Measurements from ENCODE around the gene CSF1R.

Gene CSF1R

DNA sequence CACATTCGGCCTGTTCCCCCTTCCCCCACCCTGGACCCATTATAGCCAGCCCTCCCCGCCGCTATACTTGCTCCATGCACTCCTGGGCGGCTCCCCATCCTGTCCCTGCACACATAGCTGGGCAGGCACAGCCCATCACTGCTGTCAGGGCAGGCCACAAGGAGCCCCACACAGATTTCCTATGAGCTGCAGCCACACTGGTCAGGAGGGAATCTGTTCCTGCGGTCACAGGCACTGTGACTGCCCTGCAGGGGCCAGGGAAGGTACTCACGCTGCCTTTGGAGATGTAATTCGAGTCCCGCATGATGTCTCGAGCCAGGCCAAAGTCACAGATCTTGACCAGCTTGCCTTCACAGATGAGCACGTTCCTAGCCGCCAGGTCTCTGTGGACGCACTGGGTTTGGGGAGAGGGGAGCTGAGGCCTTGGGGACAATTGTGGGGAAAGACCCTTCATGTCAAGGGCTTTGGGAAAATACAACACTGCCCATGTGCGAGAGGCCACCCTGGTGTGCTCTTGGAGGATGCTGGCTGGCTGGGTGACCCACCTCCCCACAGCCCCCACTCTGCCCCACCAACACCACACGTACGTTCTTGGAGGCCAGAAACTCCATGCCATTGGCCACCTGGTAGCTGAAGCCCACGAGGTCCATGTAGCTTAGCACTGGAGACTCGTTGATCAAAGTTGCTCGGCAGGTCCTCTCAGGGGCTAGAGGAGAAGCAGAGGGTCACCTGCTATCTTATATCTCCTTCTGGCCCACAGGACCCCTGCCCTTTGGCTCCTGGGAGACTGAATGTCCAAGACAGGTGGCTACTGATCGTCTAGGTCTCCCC is 34.5 kb upstream of the CSF1R start:
- DNase-seq (ENCODE audit: low spot score), result no peak

GRCh38 chr5:150120062-150120441 is 33.7 kb upstream of the CSF1R start:
- no peak for DNase-seq (ENCODE audit: low spot score)

DNA sequence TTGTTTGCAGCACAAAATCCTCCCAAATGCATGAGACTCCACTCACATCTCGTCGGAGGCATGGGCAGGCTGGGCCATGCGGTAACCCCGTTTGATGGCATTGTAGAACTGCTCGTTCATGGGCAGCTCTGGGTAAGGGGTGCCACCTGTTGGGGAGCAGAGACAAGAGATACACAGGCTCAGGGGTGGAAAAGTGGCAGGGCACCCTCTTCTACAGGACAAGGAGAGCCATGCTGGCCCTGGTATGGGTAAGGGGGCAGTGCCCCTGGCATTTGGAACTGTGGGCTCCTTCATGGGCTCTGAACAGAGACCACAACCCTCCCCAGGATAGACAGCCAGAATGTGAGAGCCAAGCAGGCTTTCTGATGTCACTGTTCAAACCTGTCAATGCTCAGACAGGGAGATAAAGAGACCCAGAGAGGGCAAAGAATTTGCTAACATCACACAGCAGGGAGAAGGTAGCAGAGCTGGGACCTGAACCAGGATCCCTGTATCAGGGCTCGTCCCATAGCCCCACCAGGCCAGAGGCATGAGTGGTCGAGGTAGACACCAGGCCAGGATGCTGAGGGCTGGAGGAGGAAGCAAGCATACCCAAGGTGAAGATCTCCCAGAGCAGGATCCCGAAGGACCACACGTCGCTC is 33.2 kb upstream of the CSF1R start:
- DNase-seq (ENCODE audit: low spot score), result no peak

GRCh38 chr5:150118561-150119229 is 32.3 kb upstream of the CSF1R start:
- DNase-seq (ENCODE audit: low spot score), result no peak

DNA sequence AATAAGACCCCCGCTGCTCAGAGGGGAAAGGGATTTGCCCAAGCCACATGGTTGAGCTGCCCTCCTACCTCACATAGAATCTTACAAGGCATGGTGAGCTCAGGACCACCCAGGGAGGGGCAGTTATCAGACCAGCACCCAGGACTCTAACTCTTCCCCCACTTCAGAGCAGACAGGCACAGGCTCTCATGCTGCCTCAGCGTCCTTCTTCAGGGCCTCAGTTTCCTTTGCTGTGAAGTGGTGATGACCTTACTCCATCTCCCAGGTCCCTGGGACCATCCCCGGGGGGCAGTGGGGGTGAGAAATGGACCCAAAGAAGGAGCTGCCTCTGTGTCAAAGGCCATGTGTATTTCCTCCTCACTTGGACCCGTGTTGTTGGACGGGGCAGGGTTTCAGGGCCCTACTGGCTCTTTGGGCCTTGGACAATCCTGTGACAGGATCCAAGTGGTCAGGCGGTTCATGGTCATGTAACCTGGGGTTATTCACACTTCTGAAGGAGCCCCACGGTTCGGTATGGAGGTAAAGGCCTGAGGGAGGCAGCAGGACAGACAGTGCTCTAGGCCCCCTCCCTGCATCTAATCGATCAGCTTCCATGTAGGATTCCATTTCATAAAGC is 31.7 kb upstream of the CSF1R start:
- DNase-seq (ENCODE audit: low spot score), result no peak

- DNase-seq (ENCODE audit: low spot score), result no peak
Observed at GRCh38 chr5:150116667-150117400, 30.5 kb upstream of the CSF1R start.

DNA sequence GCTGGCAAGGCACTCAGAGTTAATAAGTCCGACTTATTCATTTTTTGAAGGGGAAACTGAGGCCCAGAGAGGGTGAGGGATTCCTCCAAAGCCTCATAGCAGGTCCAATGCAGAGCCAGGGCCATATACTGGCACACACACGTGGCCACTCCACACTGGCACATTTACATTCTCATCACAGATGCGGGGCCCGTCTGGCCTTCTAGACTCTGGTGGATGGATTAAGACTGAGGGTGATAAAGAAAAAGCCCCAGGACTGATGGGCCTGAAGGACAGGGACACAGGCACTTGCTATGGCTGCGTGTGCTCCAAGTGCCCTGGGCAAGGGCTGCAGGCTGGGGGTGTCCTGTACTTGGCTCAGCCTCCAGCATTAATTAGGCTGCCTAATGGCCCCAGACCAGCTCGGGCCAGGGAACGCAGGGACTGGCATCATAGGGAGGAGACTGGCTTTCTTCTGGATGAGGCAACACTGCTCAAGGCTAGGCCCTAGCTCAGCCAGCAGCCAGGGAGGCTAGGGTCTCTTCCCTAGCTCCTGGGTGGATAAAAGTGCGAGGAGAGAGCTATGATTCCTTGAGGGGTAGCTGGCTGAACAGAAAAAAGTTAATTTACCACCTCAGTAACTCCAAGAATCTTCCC is 28.5 kb upstream of the CSF1R start:
- no peak for DNase-seq (ENCODE audit: low spot score)

DNA sequence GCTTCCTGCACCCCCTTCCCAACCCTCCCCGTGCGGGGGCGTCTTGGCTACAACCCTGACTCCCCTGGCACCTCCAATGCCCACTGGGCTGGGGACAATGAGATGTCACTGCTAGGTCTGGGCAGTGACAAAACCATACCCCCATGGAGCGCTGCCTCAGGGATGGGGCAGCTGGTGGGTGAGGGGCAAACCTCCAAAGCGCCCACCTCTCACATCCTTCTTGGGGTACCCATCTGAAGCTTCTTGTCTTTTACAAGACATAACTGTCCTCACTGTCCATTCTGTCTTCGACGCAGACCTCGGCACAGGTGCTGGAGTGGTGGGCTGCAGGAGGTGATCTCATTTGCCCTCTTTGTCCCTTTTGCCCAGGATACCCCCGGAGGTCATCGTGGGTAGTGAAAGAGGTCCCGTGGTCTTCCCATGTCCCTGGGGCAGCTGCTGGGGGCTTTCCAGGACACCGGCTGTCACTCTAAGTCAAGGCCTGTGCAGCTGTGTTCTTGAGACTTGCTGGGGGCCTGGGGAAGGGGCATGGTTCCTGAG is 27.8 kb upstream of the CSF1R start:
- DNase-seq (ENCODE audit: low spot score), result no peak

- DNase-seq (ENCODE audit: low spot score), result no peak
Observed at GRCh38 chr5:150113047-150113744, 26.8 kb upstream of the CSF1R start.

DNA sequence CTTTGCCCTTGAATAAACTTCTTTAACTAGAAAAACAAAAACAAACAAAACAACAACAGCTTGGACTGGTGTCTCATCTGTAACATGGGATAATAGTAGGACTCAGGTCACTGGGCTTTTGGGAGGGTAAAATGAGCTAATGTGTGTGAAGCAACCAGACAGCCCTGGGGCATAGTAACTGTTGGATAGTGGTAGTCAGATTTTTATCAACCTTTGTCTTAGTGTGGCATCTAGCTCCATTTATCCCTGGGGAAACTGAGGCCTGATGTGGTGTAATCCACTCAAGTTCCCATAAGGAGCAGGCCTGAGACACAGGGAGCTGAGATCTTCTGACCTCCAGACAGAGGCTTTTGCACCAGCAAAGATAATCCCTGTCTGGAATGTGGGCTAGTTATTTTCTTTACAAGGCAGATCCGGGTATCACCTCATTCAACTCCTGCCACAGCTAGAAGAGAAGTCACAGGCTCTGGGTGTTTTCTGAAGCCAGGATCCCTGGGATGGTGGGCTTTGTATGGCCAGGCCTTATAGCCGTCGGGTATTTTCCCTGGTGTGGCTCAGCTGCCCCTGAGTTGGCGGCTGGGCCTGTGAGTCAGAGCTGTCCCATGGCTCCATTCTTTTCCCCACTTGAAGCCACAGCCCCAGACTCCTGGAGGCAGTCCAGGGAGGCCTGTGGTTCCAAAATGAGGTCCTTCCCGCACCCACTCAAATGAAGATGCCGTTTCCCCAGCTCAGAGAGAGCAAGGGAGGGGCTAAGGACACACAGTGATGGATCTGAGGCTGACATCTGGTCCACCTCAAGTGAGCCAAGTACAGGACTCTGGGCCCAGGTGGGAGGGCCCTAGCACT is 26.1 kb upstream of the CSF1R start:
- no peak for DNase-seq (ENCODE audit: low spot score)

GRCh38 chr5:150111122-150111521 is 24.8 kb upstream of the CSF1R start:
- no peak for DNase-seq (ENCODE audit: low spot score)

GRCh38 chr5:150109921-150110320 is 23.6 kb upstream of the CSF1R start:
- DNase-seq (ENCODE audit: low spot score), result no peak

- no peak for DNase-seq (ENCODE audit: low spot score)
Observed at GRCh38 chr5:150108711-150109514, 22.6 kb upstream of the CSF1R start.

GRCh38 chr5:150107909-150108447 is 21.6 kb upstream of the CSF1R start:
- DNase-seq (ENCODE audit: low spot score), result no peak

- no peak for DNase-seq (ENCODE audit: low spot score)
Observed at GRCh38 chr5:150106674-150107426, 20.5 kb upstream of the CSF1R start.

DNA sequence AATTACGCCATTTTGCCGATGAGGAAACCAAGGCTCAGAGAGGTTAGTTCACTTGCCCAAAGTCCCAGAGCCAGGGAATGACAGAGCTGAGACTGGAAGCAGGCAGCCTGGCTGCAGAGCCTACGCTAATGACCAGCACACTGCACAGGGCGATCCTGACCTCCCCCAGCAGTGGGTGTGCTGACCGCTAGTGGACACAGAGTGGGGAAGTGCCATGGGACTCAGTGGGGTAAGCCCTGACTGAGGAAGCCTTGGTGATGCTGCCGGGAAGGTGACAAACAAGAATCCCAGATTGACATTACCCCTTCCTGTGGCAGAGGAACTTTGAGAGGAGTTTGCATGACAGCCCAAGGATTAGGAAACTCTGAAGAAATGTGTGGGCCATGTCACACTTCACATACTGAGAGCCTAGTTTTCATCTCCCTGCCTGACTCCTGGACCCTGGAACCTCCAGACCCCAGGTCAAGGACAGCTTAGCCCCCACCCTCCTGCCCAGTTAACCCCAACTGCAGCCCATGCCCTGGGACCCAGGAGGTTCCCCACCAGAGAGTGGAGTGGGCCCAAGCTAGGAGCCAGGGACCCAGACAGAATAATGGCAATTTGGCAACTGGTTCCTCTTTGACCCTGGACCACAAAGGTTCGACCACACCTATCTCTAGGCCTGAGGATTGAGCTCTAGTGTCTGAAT is 19.7 kb upstream of the CSF1R start:
- no peak for DNase-seq (ENCODE audit: low spot score)

DNA sequence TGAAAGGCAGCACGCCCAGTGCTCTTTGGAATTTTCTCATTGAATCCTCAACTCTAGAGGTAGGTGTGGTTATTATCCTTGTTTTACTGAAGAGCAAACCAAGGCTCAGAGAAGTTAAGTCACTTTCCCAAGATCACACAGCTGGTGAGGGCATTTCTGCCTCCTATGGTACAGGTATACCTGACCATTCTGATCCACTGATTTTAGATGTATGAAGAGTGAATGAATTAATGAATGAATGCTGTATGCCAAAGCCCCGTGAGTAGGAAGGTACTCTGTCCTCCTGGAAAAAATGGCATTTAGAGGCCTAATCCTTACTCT is 18.2 kb upstream of the CSF1R start:
- DNase-seq (ENCODE audit: low spot score), result no peak

All from CD4-positive, alpha-beta T cell treated with Interleukin-15 for 4 hours (primary cell).